Endothelial cell of umbilical vein (primary cell): Measurements from ENCODE around the gene A3GALT2. TPM values are rescaled to one million over a fixed set of nuclear protein-coding genes. Genes with fewer than 3 reads are reported as not detected.
"Not testable (repeated sequence)": the region's sequence is repeated elsewhere in the genome, so short reads cannot be mapped to it uniquely, and the experiment has no call there.

Source experiments
- BruUV-seq: library from RNA; stranded (reverse); fragments of 400-500 nt; replicated peaks from 2 replicates; lab custom pipeline; 2021; lab: Mats Ljungman, UMichigan
- CTCF ChIA-PET: fragments of 300-600, 350-600 bp; sonication (Branson Sonifier 250); formaldehyde crosslinking; loops from one replicate; lab custom pipeline; 2021; ENCODE audit warnings: antibody characterized with exemption, inconsistent platforms; lab: Charles Lee
- POLR2A ChIA-PET: fragments of 300-600, 350-600 bp; sonication (Branson Sonifier 250); formaldehyde crosslinking; loops from one replicate; lab custom pipeline; 2021; ENCODE audit warnings: antibody characterized with exemption, inconsistent platforms; lab: Charles Lee
- DNase-seq: peaks from one replicate; pipeline ENCODE4 v3.0.0-alpha.2; 2011; ENCODE audit warnings: low read depth, low spot score
- FAIRE-seq: peaks from 2 replicates; lab custom pipeline; 2011; peaks lifted over from hg19 to GRCh38; lab: Jason Lieb, UNC
- H2AFZ ChIP-seq: 2 replicates; pipeline ENCODE4 v1.6.0; 2012; ENCODE audit warnings: low read depth, low read length, control low read depth, inconsistent platforms
- H3K27ac ChIP-seq: 2 replicates; pipeline ENCODE4 v1.5.1; 2011; ENCODE audit warnings: low read depth, mild to moderate bottlenecking, control low read depth, low read length, moderate library complexity; ENCODE audit not compliant: insufficient read depth
- H3K27me3 ChIP-seq, 2 experiments: 2 replicates each; pipeline versions ENCODE4 v1.6.0 to v1.6.1; 2011; ENCODE audit warnings: low read length in 2 of 2, mixed read lengths in 1 of 2; ENCODE audit not compliant: control insufficient read depth in 2 of 2, insufficient read depth in 2 of 2
- H3K36me3 ChIP-seq, 2 experiments: 2 replicates in 1 of 2; 3 replicates in 1 of 2; pipeline ENCODE4 v1.5.1; 2011; ENCODE audit warnings: low read length in 2 of 2, mild to moderate bottlenecking in 1 of 2, moderate library complexity in 1 of 2; ENCODE audit not compliant: control insufficient read depth in 2 of 2, insufficient read depth in 2 of 2; ENCODE audit errors: extremely low read depth in 1 of 2
- H3K4me1 ChIP-seq: 3 replicates; pipeline ENCODE4 v1.5.1; 2011; ENCODE audit warnings: mild to moderate bottlenecking, low read length; ENCODE audit not compliant: control insufficient read depth, insufficient read depth; ENCODE audit errors: extremely low read depth
- H3K4me2 ChIP-seq: 2 replicates; pipeline ENCODE4 v1.6.1; 2011; ENCODE audit warnings: low read length, control low read depth, mixed read lengths; ENCODE audit not compliant: insufficient read depth
- H3K4me3 ChIP-seq, 3 experiments: fragments of 200-600 bp in 1 of 3; sonication (generic), shearing (Covaris generic) in 1 of 3; replicated peaks in 1 of 3; 2 replicates each; pipeline ENCODE4 v1.5.1; 2011 to 2016; ENCODE audit warnings: control low read depth in 3 of 3, low read length in 3 of 3, mild to moderate bottlenecking in 2 of 3, inconsistent platforms in 1 of 3, low read depth in 1 of 3, moderate library complexity in 1 of 3; ENCODE audit not compliant: insufficient read depth in 1 of 3
- H3K79me2 ChIP-seq: 2 replicates; pipeline ENCODE4 v1.6.0; 2012; ENCODE audit warnings: low read length, inconsistent platforms; ENCODE audit not compliant: control insufficient read depth, insufficient read depth
- H3K9ac ChIP-seq: replicated peaks from 2 replicates; pipeline ENCODE3; 2011; ENCODE audit warnings: low read length, control low read depth; ENCODE audit not compliant: insufficient read depth; ENCODE audit errors: extremely low read depth
- H3K9me1 ChIP-seq: replicated peaks from 3 replicates; pipeline ENCODE4 v1.6.0; 2011; ENCODE audit warnings: mild to moderate bottlenecking, low read length; ENCODE audit not compliant: control insufficient read depth, insufficient read depth; ENCODE audit errors: extremely low read depth
- H3K9me3 ChIP-seq: replicated peaks from 2 replicates; pipeline ENCODE4 v1.5.1; 2012; ENCODE audit warnings: low read length, inconsistent platforms; ENCODE audit not compliant: control insufficient read depth, insufficient read depth
- H4K20me1 ChIP-seq: replicated peaks from 2 replicates; pipeline ENCODE3; 2011; ENCODE audit warnings: mild to moderate bottlenecking, low read length; ENCODE audit not compliant: control insufficient read depth, insufficient read depth; ENCODE audit errors: extremely low read depth
- CTCF ChIP-seq, 2 donors: IDR thresholded peaks; 1 replicate in 1 of 2; 2 replicates in 1 of 2; pipeline ENCODE4 v1.5.1; 2011; ENCODE audit warnings: low read length in 2 of 2, mild to moderate bottlenecking in 2 of 2, moderate library complexity in 2 of 2, control low read depth in 1 of 2, inconsistent platforms in 1 of 2, low read depth in 1 of 2; ENCODE audit not compliant: insufficient read depth in 1 of 2; ENCODE audit errors: extremely low read depth in 1 of 2
- EZH2 ChIP-seq: IDR thresholded peaks from 2 replicates; pipeline ENCODE4 v1.6.1; 2012; ENCODE audit warnings: borderline replicate concordance, low read depth, mild to moderate bottlenecking, moderate library complexity, low read length, inconsistent platforms; ENCODE audit not compliant: severe bottlenecking
- FOS ChIP-seq: IDR thresholded peaks from 2 replicates; pipeline ENCODE4 v1.6.1; 2011; ENCODE audit warnings: mild to moderate bottlenecking, low read length, moderate library complexity, borderline replicate concordance; ENCODE audit not compliant: insufficient read depth
- GATA2 ChIP-seq: IDR thresholded peaks from 2 replicates; pipeline ENCODE4 v1.7.0; 2011; ENCODE audit warnings: low read depth, mild to moderate bottlenecking, moderate library complexity, mixed read lengths, low read length; ENCODE audit not compliant: insufficient read length, insufficient read depth
- JUN ChIP-seq: IDR thresholded peaks from 2 replicates; pipeline ENCODE4 v1.6.1; 2011; ENCODE audit warnings: borderline replicate concordance, low read depth; ENCODE audit not compliant: insufficient read length, insufficient read depth
- MAX ChIP-seq: IDR thresholded peaks from 2 replicates; pipeline ENCODE4 v1.6.1; 2011; ENCODE audit not compliant: insufficient read depth, insufficient read length
- MYC ChIP-seq: IDR thresholded peaks from one replicate; pipeline ENCODE4 v1.6.1; 2011; ENCODE audit warnings: mild to moderate bottlenecking, low read depth, low read length
- POLR2AphosphoS5 ChIP-seq: IDR thresholded peaks from 2 replicates; pipeline ENCODE4 v1.6.1; 2012; ENCODE audit warnings: low read depth, mild to moderate bottlenecking, control low read depth, low read length, moderate library complexity; ENCODE audit not compliant: insufficient read depth
- dilution Hi-C: fragments of 300-500 bp; cut with MboI; formaldehyde crosslinking; loops from one replicate; pipeline ENCODE4 v1.15.0; 2019; ENCODE audit warnings: low sequenced_read_pairs; ENCODE audit not compliant: extremely low pct_ligation_motif_present
- intact Hi-C: fragments of 100-400 bp; cut with micrococcal nuclease; formaldehyde crosslinking; loops from one replicate; pipeline ENCODE4 v1.10.0; 2022
- polyA plus RNA-seq, 4 experiments: library from polyadenylated mRNA; depleted of rRNA in 3 of 4; stranded (reverse) in 3 of 4; unstranded in 1 of 4; fragments of >200 nt; gene quantifications; 2 replicates each; pipeline versions ENCODE4 v1.2.1 to v1.2.3, GENCODE V29; 2011 to 2012; ENCODE audit warnings: missing spikeins in 1 of 4
- total RNA-seq: library from RNA; stranded (reverse); gene quantifications from 2 replicates; pipeline ENCODE4 v1.2.3, GENCODE V29; 2021

The A3GALT2 gene
- total and polyA plus RNA-seq, 2 donors (not counting 3 experiments of a cell fraction or from before 2014, with no cell fraction given), result not detected

- Histone ChIP-seq H3K79me2 (no peaks in the 10 kb centered on the region), H3K4me3 (no peak overlapping the region), H3K36me3 (peaks cover 3 to 18% of the 10 kb centered on the region in 2 experiments), H3K4me2 (no peak overlapping the region), H3K4me1 (no peaks in the 10 kb centered on the region), H4K20me1 (no peaks in the 10 kb centered on the region), H3K9ac (no peak overlapping the region), H3K9me1 (no peaks in the 10 kb centered on the region), H2AFZ (no peak overlapping the region), H3K27me3 (no peaks in the 10 kb centered on the region), H3K27ac (no peak overlapping the region), H3K9me3 (no peaks in the 10 kb centered on the region)
- no peak for FAIRE-seq
- POLR2A ChIA-PET, result no interaction called here
- intact Hi-C loops (no loop called here), dilution Hi-C loops (no loop called here)
- no peak for TF ChIP-seq EZH2
- TF ChIP-seq JUN, result no peak
- no peak for TF ChIP-seq MAX
- no peak for TF ChIP-seq POLR2AphosphoS5
- TF ChIP-seq GATA2, result no peak
- no peak for TF ChIP-seq CTCF (IDR thresholded peaks at IDR 0.05; ENCODE audit: extremely low read depth in 1 of 2, insufficient read depth in 1 of 2, low read depth in 1 of 2, low read length in 2 of 2)
- TF ChIP-seq MYC, result no peak
- no peak for TF ChIP-seq FOS
- DNase-seq, result no peak
- BruUV-seq, result no TSS peak
- CTCF ChIA-PET, result interaction anchor here (1.1 to 5.8 kb wide), 2 partner anchors 177 to 178 kb away, joined by 3 to 97 read pairs; partner anchors contain the start of gene ZSCAN20
Measured at GRCh38 chr1:33292726-33293340, 28.1 kb downstream of the A3GALT2 start.

- intact Hi-C loops, H3K27me3 ChIP-seq, H3K9ac ChIP-seq, H3K9me3 ChIP-seq, POLR2A ChIA-PET, DNase-seq, FAIRE-seq, BruUV-seq, H3K27ac ChIP-seq, dilution Hi-C loops, H2AFZ ChIP-seq, H3K4me1 ChIP-seq, H3K79me2 ChIP-seq, H4K20me1 ChIP-seq, H3K4me3 ChIP-seq, CTCF ChIA-PET, H3K4me2 ChIP-seq, H3K9me1 ChIP-seq: not testable (repeated sequence)
- peaks cover 3 to 15% of the 10 kb centered on the region in 2 experiments for H3K36me3 ChIP-seq
Measured at GRCh38 chr1:33290615-33291014, 30.3 kb downstream of the A3GALT2 start.
